ENCODE measurements around the gene PRR19.

PRR19 gene

DNA sequence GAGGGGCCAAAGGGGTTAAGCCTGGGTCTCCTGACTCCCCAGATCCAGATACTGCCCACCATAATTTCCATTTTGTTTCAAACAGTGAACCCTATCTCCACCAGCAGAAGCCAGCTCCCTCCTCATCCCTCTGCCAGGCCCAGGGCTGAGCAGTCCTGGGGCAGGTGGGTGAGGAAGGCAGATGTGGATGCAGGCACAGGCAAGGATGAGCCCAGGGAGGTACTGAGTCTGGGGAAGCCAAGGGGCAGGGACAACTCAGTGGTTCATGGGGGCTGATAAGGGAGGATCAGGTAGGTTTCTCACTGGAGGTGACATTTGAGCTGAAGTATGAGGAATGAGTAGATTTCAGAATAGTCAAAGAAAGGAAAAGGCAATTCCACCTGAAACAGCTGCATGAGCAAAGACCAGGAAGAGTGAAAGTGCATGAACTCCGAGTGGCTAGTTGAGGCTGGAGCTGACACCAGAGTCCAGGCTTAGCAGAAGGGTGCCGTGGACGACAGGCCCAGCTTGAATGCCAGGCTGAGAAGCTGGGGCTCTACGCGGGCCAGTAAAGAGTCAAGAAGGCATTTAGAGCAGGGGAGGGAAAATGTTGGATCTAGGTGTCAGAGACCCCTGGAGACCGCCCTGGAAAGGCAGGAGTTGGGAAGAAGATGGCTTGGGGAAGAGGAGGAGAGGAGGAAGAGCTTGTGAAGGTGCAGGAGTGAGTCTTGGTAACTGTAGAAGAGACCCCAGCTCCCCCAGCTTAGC lies 22.6 kb upstream of the PRR19 start:
- Histone ChIP-seq H3K36me3 (ENCODE audit: control insufficient read depth, insufficient read depth, low read length) (peaks cover 6% of the 10 kb centered on the region), H3K27ac (ENCODE audit: insufficient read depth, low read length, poor library complexity, severe bottlenecking) (peak overlapping the region; percentile 75), H3K27me3 (replicated peaks; ENCODE audit: control insufficient read depth, insufficient read depth, low read length, poor library complexity, severe bottlenecking) (no peaks in the 10 kb centered on the region), H3K9me3 (ENCODE audit: control insufficient read depth, low read length) (no peaks in the 10 kb centered on the region), H3K4me3 (ENCODE audit: insufficient read depth, low read depth, low read length, poor library complexity, severe bottlenecking) (peak overlapping the region; percentile 85), H3K4me1 (ENCODE audit: control insufficient read depth, insufficient read depth, low read length, poor library complexity, severe bottlenecking) (peaks cover 42% of the 10 kb centered on the region)
- no peak for DNase-seq

GRCh38 chr19:42279902-42280814 lies 21.8 kb upstream of the PRR19 start:
- peak; percentile 78 to 82 (median 80) for DNase-seq
- peak overlapping the region; percentile 85 for H3K4me3 ChIP-seq (ENCODE audit: insufficient read depth, low read depth, low read length, poor library complexity, severe bottlenecking)
- no peaks in the 10 kb centered on the region for H3K27me3 ChIP-seq (replicated peaks; ENCODE audit: control insufficient read depth, insufficient read depth, low read length, poor library complexity, severe bottlenecking)
- no peaks in the 10 kb centered on the region for H3K9me3 ChIP-seq (ENCODE audit: control insufficient read depth, low read length)
- H3K36me3 ChIP-seq (ENCODE audit: control insufficient read depth, insufficient read depth, low read length), result no peaks in the 10 kb centered on the region
- H3K4me1 ChIP-seq (ENCODE audit: control insufficient read depth, insufficient read depth, low read length, poor library complexity, severe bottlenecking), result peaks cover 42% of the 10 kb centered on the region
- H3K27ac ChIP-seq (ENCODE audit: insufficient read depth, low read length, poor library complexity, severe bottlenecking), result peak overlapping the region; percentile 75

DNA sequence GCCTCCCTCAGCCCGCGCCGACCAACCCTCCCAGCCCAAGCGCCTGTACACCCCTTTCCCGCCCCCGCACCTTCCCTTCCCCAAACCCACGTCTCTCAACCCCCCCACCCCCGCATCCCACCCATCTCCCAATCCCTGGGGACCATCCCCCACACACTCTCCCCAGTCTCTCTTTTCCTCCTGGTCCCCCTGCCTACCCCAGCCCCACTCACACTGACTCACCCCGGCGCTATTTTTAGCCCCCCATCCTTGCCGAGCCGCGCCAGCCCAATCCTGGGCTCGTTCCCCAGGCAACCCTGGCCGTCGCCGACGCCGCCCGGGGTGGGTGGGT lies 21.2 kb upstream of the PRR19 start:
- no peaks in the 10 kb centered on the region for H3K9me3 ChIP-seq (ENCODE audit: control insufficient read depth, low read length)
- peak overlapping the region; percentile 85 for H3K4me3 ChIP-seq (ENCODE audit: insufficient read depth, low read depth, low read length, poor library complexity, severe bottlenecking)
- H3K27ac ChIP-seq (ENCODE audit: insufficient read depth, low read length, poor library complexity, severe bottlenecking), result peak overlapping the region; percentile 75
- H3K36me3 ChIP-seq (ENCODE audit: control insufficient read depth, insufficient read depth, low read length), result no peaks in the 10 kb centered on the region
- no peaks in the 10 kb centered on the region for H3K27me3 ChIP-seq (replicated peaks; ENCODE audit: control insufficient read depth, insufficient read depth, low read length, poor library complexity, severe bottlenecking)
- H3K4me1 ChIP-seq (ENCODE audit: control insufficient read depth, insufficient read depth, low read length, poor library complexity, severe bottlenecking), result peaks cover 48% of the 10 kb centered on the region
- DNase-seq, result no peak

DNA sequence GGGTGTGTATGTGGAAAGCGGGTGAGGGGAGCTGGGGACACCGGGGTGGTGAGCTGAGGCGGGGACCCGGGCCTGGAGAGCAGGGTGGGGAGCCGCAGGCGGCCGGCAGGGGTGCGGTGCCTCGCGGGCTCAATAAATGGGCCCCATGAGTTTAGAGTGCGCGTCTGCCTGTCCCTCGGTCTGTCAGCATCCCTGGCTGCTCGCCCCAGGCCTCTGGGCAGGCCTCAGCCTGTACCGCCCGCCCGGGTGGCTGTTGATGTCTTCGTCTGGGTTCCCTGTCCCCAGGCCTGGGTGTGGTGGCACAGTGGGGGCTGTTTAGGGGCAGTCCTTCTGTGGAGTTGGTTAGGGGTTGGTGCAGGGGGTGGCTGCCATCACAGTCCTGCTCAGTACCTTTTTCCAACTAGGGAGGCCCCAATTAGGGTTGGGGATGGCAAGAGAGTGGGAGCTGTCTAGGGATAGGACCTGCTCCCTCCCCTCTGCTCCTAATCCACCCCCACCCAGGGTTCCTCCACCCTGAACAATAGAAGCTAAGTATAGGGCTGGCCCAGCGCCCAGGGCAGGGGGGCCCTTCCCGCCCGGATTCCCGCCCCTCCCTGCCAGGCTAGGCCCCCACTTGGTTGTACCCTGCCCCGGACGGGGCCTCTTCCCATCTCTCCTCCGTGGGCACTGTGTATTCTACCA lies 20.6 kb upstream of the PRR19 start:
- no peaks in the 10 kb centered on the region for H3K9me3 ChIP-seq (ENCODE audit: control insufficient read depth, low read length)
- H3K27me3 ChIP-seq (replicated peaks; ENCODE audit: control insufficient read depth, insufficient read depth, low read length, poor library complexity, severe bottlenecking), result no peaks in the 10 kb centered on the region
- H3K4me3 ChIP-seq (ENCODE audit: insufficient read depth, low read depth, low read length, poor library complexity, severe bottlenecking), result peak overlapping the region; percentile 5
- DNase-seq, result peak in 1 of 3 donors; percentile 22
- H3K4me1 ChIP-seq (ENCODE audit: control insufficient read depth, insufficient read depth, low read length, poor library complexity, severe bottlenecking), result peaks cover 46% of the 10 kb centered on the region
- peak overlapping the region; percentile 75 for H3K27ac ChIP-seq (ENCODE audit: insufficient read depth, low read length, poor library complexity, severe bottlenecking)
- no peaks in the 10 kb centered on the region for H3K36me3 ChIP-seq (ENCODE audit: control insufficient read depth, insufficient read depth, low read length)

GRCh38 chr19:42281827-42282762 lies 19.8 kb upstream of the PRR19 start:
- peaks cover 41% of the 10 kb centered on the region for H3K4me1 ChIP-seq (ENCODE audit: control insufficient read depth, insufficient read depth, low read length, poor library complexity, severe bottlenecking)
- H3K27ac ChIP-seq (ENCODE audit: insufficient read depth, low read length, poor library complexity, severe bottlenecking), result peak overlapping the region; percentile 75
- H3K27me3 ChIP-seq (replicated peaks; ENCODE audit: control insufficient read depth, insufficient read depth, low read length, poor library complexity, severe bottlenecking), result no peaks in the 10 kb centered on the region
- DNase-seq, result no peak
- peak overlapping the region; percentile 11 for H3K4me3 ChIP-seq (ENCODE audit: insufficient read depth, low read depth, low read length, poor library complexity, severe bottlenecking)
- H3K36me3 ChIP-seq (ENCODE audit: control insufficient read depth, insufficient read depth, low read length), result peaks cover 6% of the 10 kb centered on the region
- H3K9me3 ChIP-seq (ENCODE audit: control insufficient read depth, low read length), result no peaks in the 10 kb centered on the region

GRCh38 chr19:42282819-42283187 lies 19.1 kb upstream of the PRR19 start:
- H3K4me3 ChIP-seq (ENCODE audit: insufficient read depth, low read depth, low read length, poor library complexity, severe bottlenecking), result peak overlapping the region; percentile 49
- H3K9me3 ChIP-seq (ENCODE audit: control insufficient read depth, low read length), result no peaks in the 10 kb centered on the region
- DNase-seq, result no peak
- H3K27me3 ChIP-seq (replicated peaks; ENCODE audit: control insufficient read depth, insufficient read depth, low read length, poor library complexity, severe bottlenecking), result no peaks in the 10 kb centered on the region
- peaks cover 13% of the 10 kb centered on the region for H3K36me3 ChIP-seq (ENCODE audit: control insufficient read depth, insufficient read depth, low read length)
- peaks cover 41% of the 10 kb centered on the region for H3K4me1 ChIP-seq (ENCODE audit: control insufficient read depth, insufficient read depth, low read length, poor library complexity, severe bottlenecking)
- H3K27ac ChIP-seq (ENCODE audit: insufficient read depth, low read length, poor library complexity, severe bottlenecking), result peak overlapping the region; percentile 85

DNA sequence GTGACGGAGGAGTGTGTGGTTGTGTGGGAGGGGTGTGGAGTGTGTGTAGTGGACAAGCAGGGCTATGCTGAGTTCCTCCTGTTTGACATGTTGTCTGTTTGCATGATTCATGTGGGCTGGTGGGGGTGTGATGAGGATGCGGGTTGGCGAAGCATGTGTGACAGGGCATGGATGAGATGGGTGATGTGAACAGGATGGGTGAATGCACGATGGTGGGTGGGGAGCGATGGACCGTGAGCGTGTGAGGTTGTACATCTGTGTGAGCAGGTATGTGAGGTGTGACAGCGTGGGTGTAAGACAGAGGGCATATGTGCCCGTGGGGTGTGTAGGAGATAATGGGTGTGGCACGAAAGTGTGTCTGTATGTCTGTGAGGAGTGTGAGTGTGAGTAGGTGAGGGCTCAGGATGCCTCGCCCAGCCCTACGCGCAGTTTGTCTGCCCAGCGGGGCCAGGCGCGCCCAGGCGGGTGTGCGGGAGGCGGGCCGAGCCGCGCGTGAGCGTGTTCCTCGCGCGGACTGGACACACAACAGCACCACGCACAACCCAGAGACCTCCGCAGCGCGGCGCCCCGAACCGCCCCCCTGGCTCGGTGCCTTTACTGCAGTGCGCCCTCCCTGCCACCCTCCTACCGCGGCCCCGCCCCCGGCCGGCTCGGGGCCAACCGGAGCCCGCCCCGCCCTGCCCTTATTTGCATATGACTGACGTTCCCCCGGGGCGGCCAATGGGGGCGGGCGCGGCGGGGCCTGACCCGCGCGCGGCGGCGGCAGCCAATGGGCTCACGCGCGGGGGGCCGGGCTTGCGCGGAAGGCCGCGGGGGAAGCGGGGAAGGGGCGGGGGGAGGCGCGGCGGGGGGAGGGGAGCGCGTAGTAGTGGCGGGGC lies 18.5 kb upstream of the PRR19 start:
- Histone ChIP-seq H3K27me3 (replicated peaks; ENCODE audit: control insufficient read depth, insufficient read depth, low read length, poor library complexity, severe bottlenecking) (no peaks in the 10 kb centered on the region), H3K27ac (ENCODE audit: insufficient read depth, low read length, poor library complexity, severe bottlenecking) (peak overlapping the region; percentile 85), H3K9me3 (ENCODE audit: control insufficient read depth, low read length) (no peaks in the 10 kb centered on the region), H3K4me3 (ENCODE audit: insufficient read depth, low read depth, low read length, poor library complexity, severe bottlenecking) (peak overlapping the region; percentile 49), H3K4me1 (ENCODE audit: control insufficient read depth, insufficient read depth, low read length, poor library complexity, severe bottlenecking) (peaks cover 41% of the 10 kb centered on the region), H3K36me3 (ENCODE audit: control insufficient read depth, insufficient read depth, low read length) (peaks cover 20% of the 10 kb centered on the region)
- DNase-seq, result peak; percentile 94 to 95 (median 95)

DNA sequence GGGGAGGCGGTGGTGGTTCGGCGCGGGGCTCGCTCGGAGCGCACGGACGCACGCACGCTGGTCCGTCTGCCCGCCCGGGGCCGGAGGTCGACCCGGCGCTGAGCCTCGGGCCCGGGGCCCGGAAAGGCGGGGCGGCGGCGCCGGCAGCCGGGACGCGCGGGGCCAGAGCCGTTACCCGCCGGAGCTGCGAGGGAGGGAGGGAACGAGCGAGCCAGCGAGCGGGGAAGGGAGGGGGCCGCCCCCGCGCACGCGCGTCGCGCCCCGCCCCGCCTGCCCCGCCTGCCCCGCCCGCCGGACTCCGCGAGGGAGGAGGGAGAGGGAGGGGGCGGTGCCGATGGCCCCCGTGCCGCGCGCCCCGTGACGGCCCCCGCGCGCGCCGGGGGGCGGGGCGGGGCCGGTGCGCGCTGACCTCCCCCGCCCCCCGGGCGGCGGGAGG lies 17.8 kb upstream of the PRR19 start:
- Histone ChIP-seq H3K27me3 (replicated peaks; ENCODE audit: control insufficient read depth, insufficient read depth, low read length, poor library complexity, severe bottlenecking) (no peaks in the 10 kb centered on the region), H3K9me3 (ENCODE audit: control insufficient read depth, low read length) (no peaks in the 10 kb centered on the region), H3K4me1 (ENCODE audit: control insufficient read depth, insufficient read depth, low read length, poor library complexity, severe bottlenecking) (peaks cover 39% of the 10 kb centered on the region), H3K27ac (ENCODE audit: insufficient read depth, low read length, poor library complexity, severe bottlenecking) (peak overlapping the region; percentile 57), H3K36me3 (ENCODE audit: control insufficient read depth, insufficient read depth, low read length) (peaks cover 26% of the 10 kb centered on the region), H3K4me3 (ENCODE audit: insufficient read depth, low read depth, low read length, poor library complexity, severe bottlenecking) (no peak overlapping the region)
- peak; percentile 79 to 85 (median 83) for DNase-seq

All from effector memory CD4-positive, alpha-beta T cell (primary cell).